HTR-8/SVneo (cell line): Measurements from ENCODE around the gene AGPAT4.

ENCODE experiments used
- DNase-seq: peaks from one replicate; pipeline ENCODE4 v3.0.0; 2011; ENCODE audit warnings: low spot score, mixed read lengths; ENCODE audit not compliant: insufficient read length
- FAIRE-seq: peaks from 2 replicates; lab custom pipeline; 2011; peaks lifted over from hg19 to GRCh38; lab: Jason Lieb, UNC

AGPAT4 gene

GRCh38 chr6:161094955-161095354 is 178.9 kb downstream of the AGPAT4 start:
- FAIRE-seq = no peak
- DNase-seq = peak; percentile 10

GRCh38 chr6:161091972-161092701 is 181.7 kb downstream of the AGPAT4 start:
- no peak for DNase-seq
- no peak for FAIRE-seq

GRCh38 chr6:161091151-161091550 is 182.7 kb downstream of the AGPAT4 start:
- no peak for DNase-seq
- FAIRE-seq = no peak

DNA sequence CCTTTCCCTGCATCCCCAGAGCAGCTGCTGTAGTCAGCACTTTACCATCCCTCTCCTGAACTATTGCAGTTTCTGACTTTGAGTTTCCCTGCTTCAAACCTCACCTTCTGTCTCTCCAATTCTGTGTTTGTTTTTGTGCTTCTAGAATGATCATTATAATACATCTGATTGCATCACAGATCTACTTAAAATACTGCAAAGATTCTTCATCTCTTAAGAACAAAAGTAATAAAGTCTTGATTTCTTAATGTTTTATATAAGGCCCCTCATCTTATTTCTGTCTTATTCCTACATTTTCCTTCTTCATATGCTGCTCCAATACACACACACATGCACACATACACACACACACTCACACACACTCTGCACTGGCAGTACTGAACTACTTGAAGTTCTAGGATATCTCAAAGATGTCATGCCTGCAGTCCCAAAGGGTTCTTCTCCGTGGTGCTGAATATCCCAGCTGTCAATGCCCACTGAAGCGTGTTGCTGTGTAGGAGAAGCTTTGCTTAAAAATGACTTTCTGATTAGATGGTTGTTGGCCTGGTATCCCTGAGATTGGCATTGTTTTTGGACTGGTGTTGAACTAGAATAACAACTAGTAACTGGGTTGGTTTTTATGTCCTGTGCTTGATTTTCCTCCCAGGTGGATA is 185.1 kb downstream of the AGPAT4 start:
- no peak for DNase-seq
- FAIRE-seq = no peak

DNA sequence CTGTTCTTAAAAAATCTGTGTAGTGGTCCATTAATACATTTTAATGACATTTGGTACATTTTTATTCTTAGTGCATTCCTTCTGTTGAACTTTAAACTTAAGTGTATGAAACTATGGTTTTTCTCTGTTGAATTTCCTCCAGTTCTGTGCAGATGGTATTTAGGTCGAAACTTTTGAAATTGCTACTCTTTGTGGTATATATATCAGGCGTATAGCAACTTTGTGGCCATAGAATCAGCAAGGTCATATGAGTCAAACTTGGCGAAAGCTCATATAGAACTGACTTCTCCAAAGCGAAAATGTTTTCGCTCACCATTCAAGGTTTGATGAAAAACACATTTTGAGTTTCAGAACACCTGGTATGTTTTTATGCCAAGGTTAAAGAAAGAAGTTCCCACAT is 188.6 kb downstream of the AGPAT4 start:
- no peak for FAIRE-seq

GRCh38 chr6:161082215-161082614 is 191.6 kb downstream of the AGPAT4 start:
- DNase-seq (no peak), FAIRE-seq (no peak)

More for the DNA sequence above, 188.6 kb downstream of the AGPAT4 start:
- no peak for DNase-seq

GRCh38 chr6:161080263-161080970 is 193.4 kb downstream of the AGPAT4 start:
- FAIRE-seq = no peak
- DNase-seq = no peak
